ENCODE measurements around the gene XPO6.

XPO6 gene

DNA sequence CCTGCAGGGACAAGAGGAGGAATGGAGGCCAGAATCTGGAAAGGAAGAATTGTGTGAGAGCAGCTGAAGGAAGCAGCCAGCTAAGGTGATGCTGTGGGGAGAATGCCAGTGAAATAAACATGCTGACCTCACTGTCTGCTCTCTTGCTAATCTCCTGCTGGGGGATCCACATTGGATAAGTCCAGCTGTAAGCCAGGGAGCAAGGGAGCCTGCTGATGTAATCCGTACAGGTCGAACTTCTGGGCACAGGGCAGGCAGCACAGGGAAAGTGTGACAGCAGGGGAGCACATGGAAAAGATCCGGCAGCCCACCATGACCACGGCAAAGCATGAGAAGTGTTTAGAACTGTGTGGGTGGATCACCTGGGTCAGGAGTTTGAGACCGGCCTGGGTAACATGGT, 7.5 kb upstream of the XPO6 start:
- Mint-ChIP-seq H3K27ac (peak overlapping the region; percentile 72), H3K4me1 (ENCODE audit: low read depth) (peaks cover 4% of the 10 kb centered on the region), H3K4me3 (no peak overlapping the region), H3K36me3 (no peaks in the 10 kb centered on the region), H3K9me3 (ENCODE audit: low read depth) (no peaks in the 10 kb centered on the region), H3K27me3 (no peaks in the 10 kb centered on the region)

DNA sequence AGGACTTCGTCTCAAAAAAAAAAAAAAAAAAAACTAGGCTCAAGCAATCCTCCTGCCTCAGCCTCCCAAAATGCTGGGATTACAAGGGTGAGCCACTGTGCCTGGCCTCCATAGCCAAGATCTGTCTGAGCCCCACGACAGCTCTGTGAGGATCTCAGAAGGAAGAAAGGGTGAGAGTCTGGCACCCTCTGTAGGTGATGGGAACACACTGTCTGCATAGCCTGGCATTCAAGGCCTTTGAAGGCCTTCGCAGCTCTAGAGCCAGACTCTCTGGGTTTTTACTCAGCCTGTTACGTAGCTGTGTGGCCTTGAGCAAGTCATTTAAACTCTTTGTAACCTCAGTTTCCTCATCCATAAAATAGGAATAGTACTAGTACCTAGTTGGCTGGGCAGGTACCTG, 6.3 kb upstream of the XPO6 start:
- Mint-ChIP-seq H3K36me3 (no peaks in the 10 kb centered on the region), H3K4me3 (no peak overlapping the region), H3K27me3 (no peaks in the 10 kb centered on the region), H3K4me1 (ENCODE audit: low read depth) (peaks cover 4% of the 10 kb centered on the region), H3K9me3 (ENCODE audit: low read depth) (no peaks in the 10 kb centered on the region), H3K27ac (peak overlapping the region; percentile 64)

DNA sequence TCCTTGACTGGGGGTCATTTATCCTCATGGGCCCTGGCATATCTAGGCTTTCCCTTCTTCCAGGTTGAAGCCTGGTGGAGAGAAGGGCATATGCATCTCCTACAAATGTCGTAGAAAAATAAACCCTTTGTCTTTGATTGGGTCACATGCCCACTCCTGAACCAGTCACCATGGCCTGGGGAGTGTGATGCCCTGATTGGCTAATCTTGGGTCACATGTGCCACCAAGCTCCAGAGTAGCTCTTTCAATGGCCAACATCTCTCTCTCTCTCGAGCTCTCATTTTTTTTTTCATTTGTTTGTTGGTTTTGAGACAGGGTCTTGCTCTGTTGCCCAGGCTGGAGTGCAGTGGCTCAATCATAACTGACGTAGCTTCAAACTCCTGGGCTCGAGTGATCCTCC, 5.6 kb upstream of the XPO6 start:
- Mint-ChIP-seq H3K27me3 (no peaks in the 10 kb centered on the region), H3K4me3 (no peak overlapping the region), H3K27ac (no peak overlapping the region), H3K4me1 (ENCODE audit: low read depth) (peaks cover 5% of the 10 kb centered on the region), H3K9me3 (ENCODE audit: low read depth) (no peaks in the 10 kb centered on the region), H3K36me3 (no peaks in the 10 kb centered on the region)

DNA sequence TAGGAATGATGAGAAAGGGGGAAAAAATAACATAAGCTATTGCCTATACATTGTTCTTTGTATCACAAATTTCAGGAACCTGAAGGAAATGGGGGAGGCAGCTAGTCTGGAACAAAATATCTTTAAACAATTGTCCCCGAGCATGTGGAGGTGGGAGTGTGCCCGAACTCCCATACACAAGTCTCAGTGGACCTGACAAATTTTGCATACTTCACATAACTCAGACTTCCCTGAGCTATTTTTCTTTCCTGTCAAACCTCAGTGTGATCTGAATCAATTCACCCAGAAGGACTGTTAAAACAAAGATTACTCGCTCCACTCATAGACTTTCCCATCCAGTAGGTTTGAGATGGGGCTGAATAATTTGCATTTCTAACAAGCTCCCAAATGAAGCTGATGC, 1.6 kb upstream of the XPO6 start:
- no peak overlapping the region for H3K4me3 Mint-ChIP-seq
- no peaks in the 10 kb centered on the region for H3K27me3 Mint-ChIP-seq
- H3K36me3 Mint-ChIP-seq, result peaks cover 13% of the 10 kb centered on the region
- H3K27ac Mint-ChIP-seq, result no peak overlapping the region
- H3K4me1 Mint-ChIP-seq (ENCODE audit: low read depth), result peaks cover 20% of the 10 kb centered on the region
- peaks cover 3% of the 10 kb centered on the region for H3K9me3 Mint-ChIP-seq (ENCODE audit: low read depth)

DNA sequence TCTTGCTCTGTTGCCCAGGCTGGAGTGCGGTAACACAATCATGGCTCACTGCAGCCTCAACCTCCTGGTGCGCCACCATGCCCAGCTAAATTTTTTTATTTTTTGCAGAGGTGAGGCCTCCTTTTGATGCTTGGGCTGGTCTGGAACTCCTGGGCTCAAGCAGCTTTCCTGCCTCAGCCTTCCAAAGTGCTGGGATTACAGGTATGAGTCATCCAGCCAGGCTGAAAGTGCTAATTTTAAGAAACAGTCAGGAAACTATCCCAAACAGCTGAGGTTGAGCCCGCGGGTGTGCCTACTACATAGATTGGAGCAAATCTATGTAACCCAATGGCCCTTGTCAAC, 738 bp upstream of the XPO6 start:
- Mint-ChIP-seq H3K9me3 (ENCODE audit: low read depth) (peaks cover 3% of the 10 kb centered on the region), H3K27me3 (no peaks in the 10 kb centered on the region), H3K36me3 (peaks cover 15% of the 10 kb centered on the region), H3K4me1 (ENCODE audit: low read depth) (peaks cover 23% of the 10 kb centered on the region), H3K4me3 (peak overlapping the region; percentile 85), H3K27ac (peak overlapping the region; percentile 99)

DNA sequence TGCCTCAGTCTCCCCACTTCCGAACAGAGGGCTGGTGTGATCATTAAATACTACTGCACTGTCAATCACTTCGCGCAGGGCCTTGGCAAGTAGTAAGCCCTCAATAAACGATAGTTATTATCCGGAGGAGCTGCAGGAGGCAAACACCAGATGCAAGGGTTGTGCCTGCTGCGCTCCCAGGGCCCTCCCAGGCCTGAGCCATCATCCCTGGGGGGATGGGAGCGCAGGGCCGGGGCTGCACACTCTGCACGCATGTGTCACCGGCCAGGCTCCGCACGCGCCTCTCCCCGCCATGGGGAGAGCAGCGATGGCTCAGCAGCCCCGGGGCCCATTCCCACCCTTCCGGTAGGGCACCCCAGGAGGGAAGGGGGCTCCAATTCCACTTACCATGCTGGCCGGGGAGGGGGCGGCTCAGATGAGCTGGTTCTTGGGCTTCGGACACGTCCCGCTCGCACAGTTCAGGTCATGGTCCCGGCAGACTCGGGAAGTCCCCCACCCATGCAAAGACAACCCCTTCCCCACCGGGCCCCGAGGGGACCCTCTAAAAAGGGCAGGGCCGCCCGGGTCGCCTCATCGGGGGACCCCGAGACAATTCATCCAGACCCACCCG, 681 bp downstream of the XPO6 start:
- H3K4me1 Mint-ChIP-seq (ENCODE audit: low read depth), result peaks cover 34% of the 10 kb centered on the region
- no peaks in the 10 kb centered on the region for H3K27me3 Mint-ChIP-seq
- peak overlapping the region; percentile 97 for H3K4me3 Mint-ChIP-seq
- H3K36me3 Mint-ChIP-seq, result peaks cover 16% of the 10 kb centered on the region
- peak overlapping the region; percentile 92 for H3K27ac Mint-ChIP-seq
- peaks cover 3% of the 10 kb centered on the region for H3K9me3 Mint-ChIP-seq (ENCODE audit: low read depth)

DNA sequence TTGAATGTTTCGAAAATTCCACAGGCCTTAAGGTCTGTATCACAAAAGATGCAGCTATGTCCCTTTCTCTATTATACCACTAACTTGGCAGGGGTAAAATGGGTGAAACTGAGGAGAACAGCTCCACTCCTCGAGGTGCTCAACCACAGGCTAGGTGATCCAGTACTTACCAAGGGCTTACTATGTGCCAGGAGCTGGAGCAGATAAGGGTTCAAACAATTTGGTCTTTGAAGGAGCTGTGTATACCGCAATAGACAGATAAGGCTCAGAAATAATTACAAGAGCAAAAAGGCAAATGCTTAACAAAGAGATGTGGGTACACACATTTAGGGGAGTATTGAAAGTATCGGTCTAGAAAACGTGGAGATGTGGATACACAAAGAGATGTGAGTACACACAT, 1.5 kb downstream of the XPO6 start:
- no peaks in the 10 kb centered on the region for H3K27me3 Mint-ChIP-seq
- H3K27ac Mint-ChIP-seq, result peak overlapping the region; percentile 92
- peaks cover 3% of the 10 kb centered on the region for H3K9me3 Mint-ChIP-seq (ENCODE audit: low read depth)
- H3K4me3 Mint-ChIP-seq, result peak overlapping the region; percentile 97
- H3K4me1 Mint-ChIP-seq (ENCODE audit: low read depth), result peaks cover 37% of the 10 kb centered on the region
- peaks cover 16% of the 10 kb centered on the region for H3K36me3 Mint-ChIP-seq

DNA sequence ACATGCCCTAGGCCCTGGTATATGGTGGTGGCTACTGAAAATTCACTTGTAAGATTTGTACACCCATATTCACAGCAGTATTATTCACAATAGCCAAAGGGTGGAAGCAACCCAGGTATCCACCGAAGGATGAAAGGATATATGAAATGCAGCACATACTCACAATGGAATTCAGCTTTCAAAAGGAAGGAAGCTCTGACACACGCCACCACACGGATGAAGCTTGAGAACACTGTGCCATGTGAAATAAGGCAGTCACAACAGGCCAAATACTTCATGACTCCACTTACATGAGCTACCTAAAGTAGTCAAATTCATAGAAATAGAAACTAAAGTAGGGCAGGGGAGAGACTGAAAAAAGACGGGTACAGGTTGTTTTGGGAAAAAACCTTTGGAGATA, 2.9 kb downstream of the XPO6 start:
- H3K9me3 Mint-ChIP-seq (ENCODE audit: low read depth), result peaks cover 3% of the 10 kb centered on the region
- no peaks in the 10 kb centered on the region for H3K27me3 Mint-ChIP-seq
- H3K36me3 Mint-ChIP-seq, result peaks cover 16% of the 10 kb centered on the region
- peaks cover 37% of the 10 kb centered on the region for H3K4me1 Mint-ChIP-seq (ENCODE audit: low read depth)
- peak overlapping the region; percentile 97 for H3K4me3 Mint-ChIP-seq
- peak overlapping the region; percentile 87 for H3K27ac Mint-ChIP-seq

DNA sequence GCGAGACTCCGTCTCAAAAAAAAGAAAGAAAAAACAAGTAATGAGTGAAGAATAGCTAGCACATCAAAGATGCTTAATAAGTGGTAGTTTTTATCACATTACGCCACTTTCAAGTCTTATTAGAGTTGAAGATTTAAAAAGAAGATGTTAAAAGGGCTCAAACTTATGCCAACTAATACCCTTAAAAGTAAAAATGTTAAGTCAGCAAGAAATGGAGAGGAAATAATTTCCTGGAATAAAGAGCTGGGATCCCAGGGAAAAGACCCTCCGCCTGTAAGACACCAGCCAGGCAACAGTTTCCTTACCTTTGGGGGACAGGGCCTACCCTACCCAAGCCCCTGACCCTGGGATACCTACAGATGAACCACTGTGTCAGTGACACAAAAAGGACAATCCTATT, 3.6 kb downstream of the XPO6 start:
- no peaks in the 10 kb centered on the region for H3K27me3 Mint-ChIP-seq
- H3K36me3 Mint-ChIP-seq, result peaks cover 16% of the 10 kb centered on the region
- H3K4me3 Mint-ChIP-seq, result peak overlapping the region; percentile 97
- H3K9me3 Mint-ChIP-seq (ENCODE audit: low read depth), result peaks cover 3% of the 10 kb centered on the region
- H3K4me1 Mint-ChIP-seq (ENCODE audit: low read depth), result peaks cover 37% of the 10 kb centered on the region
- no peak overlapping the region for H3K27ac Mint-ChIP-seq

DNA sequence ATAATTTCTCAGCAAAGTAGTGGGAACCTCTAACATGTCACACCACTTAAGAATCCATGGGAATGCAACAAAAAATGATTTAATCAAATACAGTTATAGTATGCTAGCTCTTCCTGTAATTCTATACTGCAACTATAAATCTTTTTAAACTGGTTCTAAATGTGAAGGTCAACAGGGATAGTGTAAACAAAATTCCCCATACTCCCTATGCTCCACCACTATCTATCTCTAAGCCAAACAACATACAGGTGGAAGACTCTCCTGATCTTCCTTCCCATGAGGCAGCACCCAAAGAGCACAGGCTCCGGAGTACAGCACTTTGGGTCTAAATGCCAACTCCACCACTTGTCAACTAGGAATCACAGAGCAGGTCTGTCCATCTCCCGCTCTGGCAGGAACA, 4.4 kb downstream of the XPO6 start:
- H3K27me3 Mint-ChIP-seq, result no peaks in the 10 kb centered on the region
- peaks cover 41% of the 10 kb centered on the region for H3K4me1 Mint-ChIP-seq (ENCODE audit: low read depth)
- peaks cover 3% of the 10 kb centered on the region for H3K9me3 Mint-ChIP-seq (ENCODE audit: low read depth)
- H3K36me3 Mint-ChIP-seq, result peaks cover 19% of the 10 kb centered on the region
- H3K4me3 Mint-ChIP-seq, result peak overlapping the region; percentile 97
- H3K27ac Mint-ChIP-seq, result peak overlapping the region; percentile 85

DNA sequence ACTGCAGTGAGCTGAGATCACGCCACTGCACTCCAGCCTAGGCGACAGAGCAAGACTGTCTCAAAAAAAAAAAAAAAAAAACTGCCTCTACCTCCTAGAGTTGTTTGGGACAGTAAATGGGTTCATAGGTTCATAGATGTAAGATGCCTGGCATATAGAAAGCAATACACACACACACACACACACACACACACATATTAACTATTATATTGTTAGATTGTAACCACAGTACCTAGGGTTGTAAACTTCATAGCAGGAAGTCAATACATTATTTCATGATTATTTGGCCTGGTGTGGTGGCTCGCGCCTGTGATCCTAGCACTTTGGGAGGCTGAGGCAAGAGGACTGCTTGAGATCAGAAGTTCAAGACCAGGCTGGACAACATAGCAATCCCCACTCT, 5.8 kb downstream of the XPO6 start:
- H3K4me1 Mint-ChIP-seq (ENCODE audit: low read depth), result peaks cover 49% of the 10 kb centered on the region
- no peak overlapping the region for H3K27ac Mint-ChIP-seq

DNA sequence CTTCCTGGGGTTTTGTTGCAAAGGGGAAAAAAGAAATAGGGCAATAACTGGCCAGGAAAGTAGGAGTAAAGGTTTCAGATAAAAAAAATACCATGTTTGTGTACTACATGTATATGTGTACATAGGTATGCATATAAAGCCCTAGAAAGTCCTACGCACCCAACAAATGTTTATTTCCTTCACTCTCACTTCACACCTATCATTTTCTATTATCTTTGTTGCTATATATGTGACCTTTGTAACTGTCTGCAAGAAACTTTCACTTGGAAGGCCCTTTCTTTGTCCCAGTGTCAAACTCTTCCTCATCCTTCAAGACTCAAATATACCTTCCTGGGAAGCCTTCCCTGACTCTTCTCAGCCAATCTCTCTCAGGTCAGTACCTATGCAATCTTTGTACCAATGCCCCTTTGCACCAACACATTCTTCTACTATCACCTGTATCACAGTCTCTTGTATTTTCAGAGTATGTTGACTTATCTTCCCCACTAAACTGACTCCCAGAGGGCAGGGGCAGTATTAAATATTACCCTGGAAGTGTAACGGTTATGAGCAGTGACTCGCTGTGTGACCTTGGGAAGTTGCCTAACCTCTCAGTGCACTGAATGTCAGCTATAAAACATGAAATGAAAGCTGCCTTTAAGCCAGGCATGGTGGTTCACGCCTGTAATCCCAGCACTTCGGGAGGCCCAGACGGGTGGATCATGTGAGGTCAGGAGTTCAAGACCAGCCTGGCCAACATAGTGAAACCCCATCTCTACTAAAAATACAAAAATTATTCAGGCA, 6.5 kb downstream of the XPO6 start:
- Mint-ChIP-seq H3K27ac (no peak overlapping the region), H3K4me3 (no peak overlapping the region), H3K36me3 (peaks cover 24% of the 10 kb centered on the region)

More for the DNA sequence above, 5.8 kb downstream of the XPO6 start:
- Mint-ChIP-seq H3K9me3 (ENCODE audit: low read depth) (no peaks in the 10 kb centered on the region), H3K27me3 (no peaks in the 10 kb centered on the region), H3K36me3 (peaks cover 22% of the 10 kb centered on the region), H3K4me3 (no peak overlapping the region)

DNA sequence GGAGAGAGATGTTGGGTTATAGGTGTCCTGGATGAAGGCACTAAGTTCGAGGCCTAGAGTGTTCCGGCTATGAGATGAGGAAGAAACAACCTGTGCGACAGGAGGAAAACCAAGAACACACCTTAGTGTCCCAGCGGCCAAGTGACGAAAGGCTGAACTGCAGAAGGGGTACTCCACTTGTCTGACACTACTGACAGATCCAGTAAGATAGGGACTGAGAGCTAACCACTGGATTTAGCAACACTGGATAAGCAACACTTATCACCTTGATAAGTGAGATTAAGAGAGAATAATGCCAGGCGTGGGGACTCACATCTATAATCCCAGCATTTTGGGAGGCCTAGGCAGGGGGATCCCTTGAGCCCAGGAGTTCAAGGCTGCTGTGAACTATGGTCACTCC, 7.1 kb downstream of the XPO6 start:
- H3K4me1 Mint-ChIP-seq (ENCODE audit: low read depth), result peaks cover 57% of the 10 kb centered on the region
- H3K36me3 Mint-ChIP-seq, result peaks cover 21% of the 10 kb centered on the region
- no peaks in the 10 kb centered on the region for H3K9me3 Mint-ChIP-seq (ENCODE audit: low read depth)
- H3K27me3 Mint-ChIP-seq, result no peaks in the 10 kb centered on the region
- no peak overlapping the region for H3K27ac Mint-ChIP-seq
- H3K4me3 Mint-ChIP-seq, result no peak overlapping the region

More for the DNA sequence above, 6.5 kb downstream of the XPO6 start:
- no peaks in the 10 kb centered on the region for H3K9me3 Mint-ChIP-seq (ENCODE audit: low read depth)
- no peaks in the 10 kb centered on the region for H3K27me3 Mint-ChIP-seq
- H3K4me1 Mint-ChIP-seq (ENCODE audit: low read depth), result peaks cover 56% of the 10 kb centered on the region

DNA sequence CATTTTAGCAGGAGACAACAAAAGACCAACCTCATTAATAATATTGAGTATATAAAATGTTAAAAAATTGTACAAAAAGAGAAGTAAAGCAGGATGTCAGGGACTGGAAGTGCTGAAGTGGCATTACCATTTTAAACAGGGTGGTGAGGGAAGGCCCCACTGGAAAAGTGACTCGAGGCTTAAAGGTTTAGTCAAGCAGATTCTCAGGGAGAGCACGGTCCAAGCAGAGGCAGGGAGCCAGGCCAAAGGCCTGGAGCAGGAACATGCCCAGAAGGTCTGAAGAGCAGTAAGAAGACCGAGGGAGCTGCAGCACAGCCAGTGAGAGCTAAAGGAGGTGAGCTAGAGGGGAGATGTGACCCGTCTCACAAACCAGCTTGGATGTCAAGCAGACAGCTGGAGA, 7.6 kb downstream of the XPO6 start:
- H3K36me3 Mint-ChIP-seq, result peaks cover 21% of the 10 kb centered on the region
- H3K27ac Mint-ChIP-seq, result no peak overlapping the region
- H3K9me3 Mint-ChIP-seq (ENCODE audit: low read depth), result no peaks in the 10 kb centered on the region
- no peak overlapping the region for H3K4me3 Mint-ChIP-seq
- H3K4me1 Mint-ChIP-seq (ENCODE audit: low read depth), result peaks cover 57% of the 10 kb centered on the region
- H3K27me3 Mint-ChIP-seq, result no peaks in the 10 kb centered on the region

DNA sequence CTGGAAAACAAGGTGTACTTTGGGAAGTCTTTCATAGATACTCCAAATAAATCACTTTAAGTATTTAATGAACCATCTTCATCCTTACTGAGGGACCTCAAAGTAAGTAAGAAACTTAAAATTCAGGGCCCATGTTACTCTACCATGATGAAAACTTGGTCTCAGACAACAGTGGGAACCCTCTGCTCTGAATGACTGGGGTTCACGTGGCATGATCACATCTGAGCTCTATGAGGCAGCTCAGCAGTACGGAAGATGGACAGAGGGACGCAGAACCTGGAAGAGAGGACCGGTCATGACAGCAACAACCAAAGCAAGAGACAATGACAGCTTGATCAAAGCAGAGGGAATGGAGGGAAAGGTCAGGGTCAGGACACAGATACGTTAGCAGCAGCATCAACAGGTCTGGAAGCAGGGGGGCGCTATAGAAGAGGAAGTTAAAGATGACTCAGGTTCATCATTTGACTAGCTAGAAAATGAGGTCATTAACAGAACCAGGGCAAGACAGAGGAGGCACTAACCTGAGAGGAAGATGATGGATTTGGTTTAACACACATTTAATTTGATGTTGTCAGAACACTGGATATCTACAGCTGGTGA, 9.5 kb downstream of the XPO6 start:
- H3K4me3 Mint-ChIP-seq, result peak overlapping the region; percentile 68
- H3K4me1 Mint-ChIP-seq (ENCODE audit: low read depth), result peaks cover 48% of the 10 kb centered on the region
- H3K27ac Mint-ChIP-seq, result no peak overlapping the region
- no peaks in the 10 kb centered on the region for H3K27me3 Mint-ChIP-seq
- H3K9me3 Mint-ChIP-seq (ENCODE audit: low read depth), result no peaks in the 10 kb centered on the region
- H3K36me3 Mint-ChIP-seq, result peaks cover 12% of the 10 kb centered on the region
